ENCODE data around the gene RNASE7. TPM values are rescaled to one million over a fixed set of nuclear protein-coding genes. Genes with fewer than 3 reads are reported as not detected.
"Not testable (repeated sequence)": the region's sequence is repeated elsewhere in the genome, so short reads cannot be mapped to it uniquely, and the experiment has no call there.

The RNASE7 gene, protein sequence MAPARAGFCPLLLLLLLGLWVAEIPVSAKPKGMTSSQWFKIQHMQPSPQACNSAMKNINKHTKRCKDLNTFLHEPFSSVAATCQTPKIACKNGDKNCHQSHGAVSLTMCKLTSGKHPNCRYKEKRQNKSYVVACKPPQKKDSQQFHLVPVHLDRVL
- polyA plus RNA-seq (ENCODE audit: insufficient read length in 4 of 4): 1 to 10 TPM in 1 of 4 donors, under 1 TPM in 3; 0.46 to 1.2 (median 0.89) TPM

DNA sequence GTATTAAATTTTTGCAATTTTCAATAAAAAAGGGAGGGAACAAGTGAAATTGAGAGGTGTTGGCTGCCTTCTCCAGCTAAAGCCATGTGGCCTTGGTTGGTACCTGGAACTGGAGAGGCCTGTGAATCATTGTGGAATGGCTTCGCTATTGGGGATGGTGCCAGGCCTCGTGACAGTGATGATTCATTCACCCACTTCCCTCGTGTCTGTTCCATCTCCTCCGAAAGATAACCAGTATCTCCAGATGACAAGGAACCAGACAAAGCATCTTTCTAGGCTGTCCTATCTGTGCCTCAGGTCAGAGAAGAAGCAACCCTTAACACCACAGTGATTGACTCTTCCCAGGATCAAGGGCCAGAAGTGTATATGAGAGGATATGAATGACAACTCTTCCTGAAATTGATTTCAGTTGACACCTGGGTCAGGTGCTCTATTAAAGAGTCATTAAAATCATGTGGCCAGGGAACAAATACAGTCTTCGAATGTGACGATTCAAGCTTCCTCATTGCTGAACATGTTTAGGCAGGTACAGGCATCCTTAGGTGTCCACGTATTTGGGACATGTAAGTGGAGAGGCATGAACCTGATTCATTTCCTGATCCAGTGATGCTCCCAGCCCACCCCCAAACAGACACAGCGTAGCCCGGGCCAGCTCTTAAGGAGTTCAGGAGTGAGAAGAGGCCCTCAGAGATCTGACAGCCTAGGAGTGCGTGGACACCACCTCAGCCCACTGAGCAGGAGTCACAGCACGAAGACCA, at the start of gene RNASE7:
Gene RNASE7 (plus strand): TSS at position 687 of the 758 bp plus-strand sequence. CDS start 631 bp downstream, outside the sequence.
- DNase-seq (ENCODE audit: low read depth in 4 of 4, low spot score in 2 of 4): no peak

DNA sequence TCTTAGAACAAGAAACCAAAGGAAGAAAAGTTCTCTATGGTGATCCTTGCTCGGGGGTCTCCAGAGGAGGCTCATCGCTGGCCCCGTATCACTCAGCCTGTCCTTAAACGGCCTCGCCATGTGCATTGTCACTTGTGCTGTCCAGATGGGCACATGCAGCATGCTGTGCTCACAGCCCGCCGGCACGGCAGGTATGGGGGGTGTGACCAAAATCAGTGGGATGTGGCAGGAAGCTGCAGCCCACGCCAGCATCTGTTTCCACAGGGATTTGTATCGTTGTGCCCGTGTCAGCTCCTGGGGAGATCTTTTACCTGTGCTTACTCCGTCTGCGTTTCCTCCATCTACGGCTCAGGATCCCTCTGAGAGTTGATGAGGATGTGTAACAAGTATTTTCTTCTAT, 45.6 kb upstream of the RNASE7 start:
- no peak for DNase-seq (ENCODE audit: low read depth in 4 of 4, low spot score in 2 of 4)

DNA sequence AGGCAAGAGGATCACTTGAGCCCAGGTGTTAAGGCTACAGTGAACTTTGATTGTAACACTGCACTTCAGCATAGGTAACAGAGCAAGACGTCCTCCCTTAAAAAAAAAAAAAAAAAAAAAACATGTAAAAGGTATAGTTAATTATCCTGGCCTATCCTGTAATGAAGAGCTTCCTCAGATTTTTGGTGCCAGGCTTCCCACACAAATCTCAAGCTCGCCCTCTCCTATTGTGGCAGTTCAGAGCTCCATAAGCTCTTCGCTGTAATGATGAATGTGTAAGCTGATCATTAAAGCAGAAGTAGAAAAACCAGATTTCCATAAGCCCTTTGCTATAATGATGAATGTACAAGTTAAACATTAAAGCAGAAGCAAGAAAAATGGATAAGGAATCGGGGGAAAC, 45.0 kb upstream of the RNASE7 start:
- DNase-seq (ENCODE audit: low read depth in 4 of 4, low spot score in 2 of 4): no peak

DNA sequence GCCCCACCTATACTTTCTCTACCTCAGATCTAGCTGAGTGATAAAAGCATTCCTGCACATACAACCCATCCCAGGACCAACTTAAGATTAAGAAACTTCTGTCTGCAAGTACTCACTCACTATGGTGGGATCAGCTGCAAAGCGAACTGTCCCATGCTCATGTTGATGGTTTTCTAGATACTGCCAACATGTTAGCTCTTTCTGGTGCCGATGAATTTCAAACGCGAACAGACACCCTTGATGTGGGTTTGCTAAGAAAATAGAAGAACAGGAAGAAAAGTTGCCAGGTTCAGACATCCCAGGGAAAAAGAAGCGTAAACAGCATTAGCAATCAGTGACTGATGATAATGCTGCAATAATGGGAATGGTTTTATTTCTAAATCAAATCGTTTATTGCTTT, 44.6 kb upstream of the RNASE7 start:
- no peak for DNase-seq (ENCODE audit: low read depth in 4 of 4, low spot score in 2 of 4)

DNA sequence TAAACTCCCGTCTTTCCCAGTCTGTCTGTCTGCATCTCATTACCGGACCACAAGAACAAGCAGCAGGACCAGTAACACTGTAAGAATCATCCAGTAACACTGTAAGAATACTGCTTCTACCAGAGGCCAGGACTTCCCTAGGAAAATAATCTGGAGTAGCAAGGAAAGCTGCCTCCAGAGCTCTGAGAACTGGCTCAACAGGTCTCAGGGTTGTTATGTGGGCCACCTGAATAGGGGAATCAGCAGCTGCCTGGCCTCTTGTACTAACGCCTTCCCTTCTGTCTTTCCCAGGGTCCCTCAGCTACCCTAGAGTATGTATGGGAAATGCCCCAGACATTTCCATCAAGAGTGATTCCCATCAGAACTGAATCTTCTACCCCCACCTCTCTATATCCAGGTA, 44.0 kb upstream of the RNASE7 start:
- no peak for DNase-seq (ENCODE audit: low read depth in 4 of 4, low spot score in 2 of 4)

DNA sequence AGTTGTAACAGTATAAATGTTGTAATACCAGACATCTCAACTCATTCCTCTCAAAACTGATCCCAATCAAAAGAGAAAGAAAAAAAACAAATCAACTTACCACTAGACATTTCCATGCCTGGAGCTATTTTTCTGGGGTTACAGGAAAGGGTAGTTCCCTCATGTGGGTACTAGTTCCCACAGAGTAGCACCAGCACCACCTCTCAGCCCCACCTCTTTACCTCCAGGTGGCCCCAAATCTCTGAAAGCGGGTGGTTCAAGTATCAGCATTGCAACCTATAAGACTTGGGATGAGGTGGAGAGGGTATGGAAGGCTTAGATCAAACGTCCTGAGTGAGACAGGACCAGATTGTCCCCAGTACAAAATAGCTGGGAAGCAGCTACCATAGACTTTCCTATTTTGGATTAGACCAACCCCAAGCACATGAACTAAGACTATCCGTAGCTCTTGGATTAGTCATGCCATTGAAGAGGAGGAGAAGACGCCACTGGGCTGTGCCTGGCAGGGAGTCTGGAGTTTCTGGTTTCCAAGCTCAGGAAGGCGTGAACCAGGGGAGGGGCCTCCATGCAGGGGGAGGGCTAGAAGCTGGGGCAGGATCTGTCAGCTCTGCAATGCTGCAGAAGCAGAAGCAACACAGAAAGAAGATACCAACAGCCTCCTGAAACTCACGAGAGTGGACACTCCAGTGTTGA, 43.3 kb upstream of the RNASE7 start, which contains the start of gene SLC39A2:
Gene SLC39A2 (plus strand): TSS at position 620 of the 693 bp plus-strand sequence. CDS start 154 bp downstream, outside the sequence.
- no peak for DNase-seq (ENCODE audit: low read depth in 4 of 4, low spot score in 2 of 4)

DNA sequence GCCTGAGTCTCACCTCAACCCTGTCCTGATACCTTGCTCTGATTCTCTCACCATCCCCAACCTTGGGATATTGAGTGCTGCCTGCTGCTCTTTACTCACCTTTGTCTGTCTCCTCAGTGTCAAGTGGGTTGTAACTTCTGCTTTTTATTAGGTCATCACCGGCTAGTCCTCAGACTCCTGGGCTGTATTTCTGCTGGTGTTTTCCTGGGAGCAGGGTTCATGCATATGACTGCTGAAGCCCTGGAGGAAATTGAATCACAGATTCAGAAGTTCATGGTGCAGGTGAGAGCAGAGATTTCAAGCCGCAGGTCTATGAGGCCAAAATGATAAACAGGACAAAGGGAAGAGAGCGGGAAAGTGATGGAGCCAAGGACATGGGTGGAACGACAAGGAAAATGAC, 42.6 kb upstream of the RNASE7 start:
- no peak for DNase-seq (ENCODE audit: low read depth in 4 of 4, low spot score in 2 of 4)

DNA sequence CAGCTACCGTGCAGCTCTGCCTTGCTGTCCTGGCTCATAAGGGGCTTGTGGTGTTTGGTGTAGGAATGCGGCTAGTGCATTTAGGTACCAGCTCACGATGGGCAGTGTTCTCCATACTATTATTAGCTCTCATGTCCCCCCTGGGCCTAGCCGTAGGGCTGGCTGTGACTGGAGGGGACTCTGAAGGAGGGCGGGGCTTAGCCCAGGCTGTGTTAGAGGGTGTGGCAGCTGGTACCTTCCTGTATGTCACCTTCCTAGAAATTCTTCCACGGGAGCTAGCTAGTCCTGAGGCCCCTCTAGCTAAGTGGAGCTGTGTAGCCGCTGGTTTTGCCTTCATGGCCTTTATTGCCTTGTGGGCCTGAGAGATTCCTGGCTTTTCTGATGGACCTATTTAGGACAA, 40.9 kb upstream of the RNASE7 start:
- no peak for DNase-seq (ENCODE audit: low read depth in 4 of 4, low spot score in 2 of 4)

DNA sequence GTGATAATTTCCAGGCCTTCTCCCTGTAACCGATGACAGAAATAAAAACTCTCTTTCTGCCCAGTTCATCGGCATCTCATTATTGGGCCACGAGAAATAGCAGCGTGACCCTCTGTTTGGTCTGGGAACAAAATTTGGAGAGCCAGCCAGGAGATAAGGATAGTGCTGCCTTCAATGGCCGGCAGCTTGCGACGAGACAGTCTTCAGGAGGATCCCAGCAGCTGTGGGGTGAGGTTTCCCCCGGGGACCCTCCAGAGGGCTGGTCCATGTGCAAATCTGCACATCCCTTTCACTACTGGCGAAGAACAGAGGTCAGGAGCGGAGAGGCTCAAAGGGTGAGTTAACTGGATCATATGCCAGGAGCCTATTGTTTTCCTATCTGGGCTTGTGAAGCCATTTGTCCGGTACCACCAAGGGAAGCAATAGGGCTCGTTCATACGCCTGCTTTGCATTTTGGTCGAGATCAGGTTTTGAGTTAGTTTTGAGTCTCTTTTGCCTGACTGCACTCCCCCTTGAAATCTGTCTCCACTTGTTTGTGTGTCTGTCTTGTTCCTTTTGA, 38.3 kb upstream of the RNASE7 start:
- DNase-seq (ENCODE audit: low read depth in 4 of 4, low spot score in 2 of 4): no peak

DNA sequence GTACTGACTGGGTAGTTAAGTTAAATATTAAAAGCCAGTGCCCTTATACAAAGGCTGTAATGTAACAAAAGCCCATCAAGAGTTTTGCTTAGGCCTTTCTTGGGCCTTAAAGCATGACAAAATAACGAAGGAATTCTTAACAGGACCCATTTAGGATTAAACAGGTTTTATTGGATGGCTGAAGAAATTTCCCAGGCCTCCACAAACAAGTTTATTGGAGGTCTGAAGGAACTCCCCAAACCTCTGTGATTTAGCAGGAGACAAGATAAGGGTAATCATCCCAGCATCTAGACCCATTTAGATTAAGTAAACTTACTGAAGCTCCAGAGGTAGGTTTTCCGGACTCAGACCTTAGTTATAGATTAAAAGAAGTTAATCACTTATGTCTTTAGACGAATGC, 32.4 kb upstream of the RNASE7 start:
- not testable (repeated sequence) for DNase-seq (ENCODE audit: low read depth in 4 of 4, low spot score in 2 of 4)

DNA sequence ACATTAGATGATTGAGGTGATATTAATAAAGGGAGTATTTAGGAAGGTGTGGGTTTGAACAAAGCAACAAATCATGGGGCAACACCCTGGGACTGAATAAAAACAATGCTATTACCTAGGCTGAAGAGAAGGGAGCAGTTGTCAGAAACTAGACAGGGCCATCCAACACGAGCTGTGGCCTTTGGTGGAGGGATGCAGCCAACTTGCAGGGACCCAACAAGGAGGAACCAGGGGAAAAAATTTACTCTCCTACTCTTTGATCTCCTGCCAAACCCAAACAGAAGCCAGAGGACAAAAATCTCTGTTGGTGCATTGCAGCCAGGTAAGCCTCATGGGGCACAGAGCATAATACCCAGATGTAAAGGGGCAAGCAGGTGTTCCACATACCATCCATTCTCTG, 31.0 kb upstream of the RNASE7 start:
- no peak for DNase-seq (ENCODE audit: low read depth in 4 of 4, low spot score in 2 of 4)

DNA sequence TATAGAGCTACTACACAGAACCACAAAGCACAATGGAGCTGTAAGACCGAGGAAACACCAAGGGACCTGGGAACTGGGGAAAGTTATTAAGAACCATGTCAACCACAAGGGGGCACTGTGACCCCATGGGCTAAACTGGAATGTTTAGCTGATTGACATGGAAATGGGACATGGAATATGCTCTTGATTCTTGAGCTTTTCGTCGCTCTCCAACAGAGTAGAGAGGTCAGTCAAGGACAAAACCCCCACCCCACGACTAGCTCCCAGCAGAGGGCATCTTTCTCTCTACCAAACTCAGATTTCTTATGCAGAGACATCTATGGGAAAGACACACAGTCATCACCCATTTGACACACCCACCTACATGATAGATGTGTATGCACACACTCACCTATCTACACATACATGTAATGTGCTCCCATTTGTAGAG, 27.4 kb upstream of the RNASE7 start:
- DNase-seq (ENCODE audit: low read depth in 4 of 4, low spot score in 2 of 4): peak in 2 of 4 donors; percentile 78 to 87

DNA sequence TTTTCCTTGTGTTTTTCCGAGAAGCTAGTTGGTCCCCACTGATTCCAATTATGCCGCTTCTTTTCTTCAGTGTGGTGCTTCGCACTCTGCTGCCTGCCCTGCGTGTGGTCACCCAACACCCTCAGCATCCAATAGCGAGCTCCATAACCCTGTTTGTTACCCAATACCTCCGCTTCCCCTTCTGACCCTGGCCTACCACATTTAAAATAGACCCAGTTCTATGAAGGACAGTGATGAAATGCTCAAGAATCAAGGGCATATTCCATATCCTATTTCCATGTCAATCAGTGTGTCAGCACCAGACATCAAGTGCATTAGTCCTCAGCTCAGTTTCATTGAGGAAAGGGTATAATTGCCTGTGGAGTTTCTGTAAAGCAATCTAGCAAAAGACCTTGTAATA, 26.9 kb upstream of the RNASE7 start:
- DNase-seq (ENCODE audit: low read depth in 4 of 4, low spot score in 2 of 4): no peak

DNA sequence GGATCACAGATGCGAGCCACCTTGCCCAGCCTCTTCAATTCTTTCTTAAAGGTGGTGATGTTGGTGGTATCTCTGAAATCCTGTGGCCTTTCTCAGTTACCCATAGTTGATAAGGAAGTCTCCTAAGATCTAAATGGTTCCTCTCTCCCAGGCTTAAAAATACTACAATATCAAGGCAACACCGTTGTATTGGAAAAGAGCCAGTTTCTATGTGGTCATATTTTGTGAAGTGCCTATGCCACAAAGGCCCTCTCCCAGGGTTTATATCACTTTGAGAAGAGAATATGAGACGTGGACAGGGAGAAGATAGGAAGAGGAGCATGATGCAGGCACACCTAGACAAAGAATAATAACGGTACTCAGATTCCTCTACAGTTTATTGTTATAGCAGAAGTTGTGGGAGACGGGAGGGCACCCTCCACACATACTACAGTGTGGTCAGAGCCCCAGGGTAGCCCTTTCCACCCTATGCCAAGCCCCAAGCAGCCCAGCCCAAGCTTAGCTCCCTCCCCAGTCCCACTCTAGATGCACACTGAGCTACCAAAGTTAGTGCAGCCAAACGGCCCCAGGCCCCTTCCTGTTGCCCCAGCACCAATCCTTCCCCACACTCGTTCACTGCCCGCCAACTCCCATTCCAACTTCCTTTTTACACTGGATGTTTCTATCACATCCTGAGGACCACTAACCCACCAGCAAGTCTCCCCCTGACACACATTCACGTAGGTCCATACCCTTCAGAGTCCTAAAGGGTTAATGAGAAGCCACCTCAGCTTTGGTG, 25.6 kb upstream of the RNASE7 start:
- DNase-seq (ENCODE audit: low read depth in 4 of 4, low spot score in 2 of 4): no peak

DNA sequence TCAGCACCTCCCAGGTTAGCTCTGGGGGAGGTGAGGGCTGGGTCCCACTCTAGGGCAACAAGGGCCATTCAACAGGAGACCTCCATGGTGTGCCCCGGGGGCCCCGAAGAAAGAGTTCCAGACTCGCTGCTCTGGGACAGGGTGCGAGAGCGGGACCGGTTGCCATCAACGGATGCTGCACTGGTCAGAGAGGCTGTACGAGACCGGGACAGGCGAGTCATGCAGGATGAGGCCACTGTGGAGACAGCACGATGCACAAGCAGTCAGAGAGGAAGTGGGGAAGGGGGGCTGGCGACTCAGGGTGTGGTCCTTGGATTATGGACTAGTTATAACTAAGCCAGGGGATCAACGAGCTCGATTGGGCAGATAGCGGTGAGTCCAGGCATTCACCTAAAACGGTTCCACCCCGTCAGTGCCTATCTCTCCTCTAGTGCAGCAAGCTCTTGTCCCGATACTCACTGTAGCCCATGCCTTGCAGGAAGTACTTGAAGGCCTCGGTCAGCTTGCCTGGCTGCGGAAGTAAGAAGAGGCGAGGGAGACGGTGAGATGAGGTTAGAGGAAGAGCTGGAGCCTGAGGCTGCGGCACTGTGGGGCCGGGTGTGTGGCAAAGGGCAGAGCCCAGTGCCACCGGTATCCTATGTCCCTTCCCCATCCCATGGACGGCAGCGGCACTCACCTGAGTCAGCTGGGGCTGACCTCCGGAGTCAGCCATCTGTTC, 24.5 kb upstream of the RNASE7 start:
- DNase-seq (ENCODE audit: low read depth in 4 of 4, low spot score in 2 of 4): no peak

DNA sequence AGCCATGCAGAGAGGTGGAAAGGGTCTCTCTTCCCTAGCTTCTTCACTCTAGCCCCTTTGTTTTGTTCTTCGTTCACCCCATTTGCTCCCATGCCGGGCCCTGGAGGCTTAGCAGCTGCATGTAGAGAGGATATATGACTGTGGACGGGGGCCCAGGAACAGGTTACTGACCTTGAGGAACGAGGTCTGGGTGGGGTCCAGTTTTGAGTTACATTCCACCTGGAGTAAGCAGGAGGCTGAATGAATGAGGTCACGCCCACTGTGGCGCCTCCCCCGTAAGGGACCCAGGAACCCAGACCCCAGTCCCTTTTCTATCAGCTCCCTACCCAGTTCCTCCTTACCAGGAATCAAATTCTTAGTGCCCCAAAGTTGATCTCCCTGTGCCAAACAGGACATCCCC, 23.9 kb upstream of the RNASE7 start:
- DNase-seq (ENCODE audit: low read depth in 4 of 4, low spot score in 2 of 4): no peak

DNA sequence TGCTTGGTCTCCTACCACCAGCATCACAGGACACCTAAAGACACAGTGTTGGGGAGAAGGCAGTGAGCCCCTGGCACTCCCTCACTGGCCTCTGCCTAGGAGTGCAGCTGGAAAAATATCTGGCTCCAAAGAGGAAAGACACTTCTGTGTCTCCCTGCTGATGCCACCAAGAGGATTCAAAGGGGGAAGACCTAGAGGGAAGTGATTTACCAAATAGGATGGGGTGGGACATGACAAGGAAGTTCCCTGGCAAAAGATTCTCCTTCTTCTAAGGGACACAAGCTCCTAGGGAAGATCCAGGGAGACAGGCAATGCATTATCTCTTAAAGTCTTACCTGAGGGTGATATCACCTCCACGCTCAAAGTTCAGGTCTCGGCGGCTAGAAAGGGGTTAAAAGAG, 23.4 kb upstream of the RNASE7 start:
- DNase-seq (ENCODE audit: low read depth in 4 of 4, low spot score in 2 of 4): no peak

DNA sequence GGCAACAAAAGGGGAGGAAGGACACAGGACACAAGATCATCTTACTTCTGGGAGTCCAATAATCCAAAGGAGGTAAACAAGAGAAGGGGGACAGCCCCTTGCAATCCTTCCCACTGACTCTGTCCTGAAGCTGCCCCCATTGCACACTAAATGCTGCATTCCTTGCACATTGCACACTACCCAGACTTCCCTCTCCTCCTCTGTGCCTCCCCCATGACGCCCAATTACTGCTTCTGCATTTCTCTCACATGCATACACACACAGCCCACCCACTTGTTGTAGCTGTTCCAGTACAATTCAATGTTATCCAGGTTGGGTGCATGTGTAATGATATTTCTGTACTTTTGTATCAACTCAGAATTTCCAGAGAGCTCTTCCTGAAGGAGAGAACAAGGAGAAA, 22.8 kb upstream of the RNASE7 start:
- DNase-seq (ENCODE audit: low read depth in 4 of 4, low spot score in 2 of 4): no peak

DNA sequence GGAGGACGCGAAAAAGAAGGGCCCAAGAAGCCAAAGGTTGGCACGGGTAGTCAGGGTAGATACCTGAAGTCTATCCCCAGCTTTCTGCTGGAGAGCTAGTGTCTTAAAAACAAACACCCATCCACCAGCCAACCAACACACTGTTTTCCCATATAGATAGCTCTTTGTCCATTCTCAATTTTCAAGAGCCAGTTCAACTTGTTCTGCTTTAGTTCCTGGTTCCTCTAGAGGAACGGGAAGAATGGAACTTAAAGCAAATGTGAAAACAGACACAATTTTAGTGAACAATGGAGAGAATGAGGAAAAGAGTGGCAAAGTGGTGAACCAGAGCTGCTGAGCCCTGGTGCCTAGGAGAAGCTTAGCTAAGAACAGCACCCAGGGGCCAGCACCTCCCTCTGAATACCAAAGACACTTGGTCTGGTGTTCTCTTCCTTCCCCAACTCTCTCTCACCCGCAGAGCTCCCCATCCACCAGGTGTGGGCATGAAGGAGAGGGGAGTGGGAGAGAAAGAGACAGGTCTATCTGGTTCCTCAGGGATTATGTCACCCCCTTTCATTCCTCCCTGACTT, 21.1 kb upstream of the RNASE7 start:
- DNase-seq (ENCODE audit: low read depth in 4 of 4, low spot score in 2 of 4): no peak

DNA sequence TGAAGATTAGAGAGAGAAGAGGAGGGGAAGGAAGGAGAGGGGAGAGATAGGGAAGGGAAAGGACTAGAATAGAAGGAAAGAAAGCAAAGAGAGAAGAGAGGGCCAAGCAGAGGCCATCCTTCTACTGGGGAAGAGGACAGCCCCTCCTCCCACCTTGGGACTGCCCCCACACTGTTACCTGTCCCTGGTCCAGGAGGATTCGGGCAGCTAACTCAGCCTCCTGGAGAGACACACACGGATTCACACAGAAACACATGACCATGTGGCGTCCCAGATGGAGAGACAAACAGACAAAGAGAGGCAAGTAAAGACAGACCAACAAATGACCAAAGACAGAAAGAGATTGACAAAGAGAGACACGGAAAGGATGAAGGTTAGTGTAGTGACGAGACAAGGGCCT, 19.5 kb upstream of the RNASE7 start:
- DNase-seq (ENCODE audit: low read depth in 4 of 4, low spot score in 2 of 4): no peak

All from left renal cortex interstitium (tissue), 4 donors.